GM11168 (cell line): Measurements from ENCODE around the gene FBXO24.
"Not testable (repeated sequence)": the region's sequence is repeated elsewhere in the genome, so short reads cannot be mapped to it uniquely, and the experiment has no call there.

Source experiments
- in situ Hi-C: fragments of 300-500 bp; cut with MboI; formaldehyde crosslinking; loops from one replicate; pipeline ENCODE4 v1.12.0; 2022; ENCODE audit warnings: low sequenced_read_pairs; ENCODE audit not compliant: unreplicated experiment

The FBXO24 gene, protein sequence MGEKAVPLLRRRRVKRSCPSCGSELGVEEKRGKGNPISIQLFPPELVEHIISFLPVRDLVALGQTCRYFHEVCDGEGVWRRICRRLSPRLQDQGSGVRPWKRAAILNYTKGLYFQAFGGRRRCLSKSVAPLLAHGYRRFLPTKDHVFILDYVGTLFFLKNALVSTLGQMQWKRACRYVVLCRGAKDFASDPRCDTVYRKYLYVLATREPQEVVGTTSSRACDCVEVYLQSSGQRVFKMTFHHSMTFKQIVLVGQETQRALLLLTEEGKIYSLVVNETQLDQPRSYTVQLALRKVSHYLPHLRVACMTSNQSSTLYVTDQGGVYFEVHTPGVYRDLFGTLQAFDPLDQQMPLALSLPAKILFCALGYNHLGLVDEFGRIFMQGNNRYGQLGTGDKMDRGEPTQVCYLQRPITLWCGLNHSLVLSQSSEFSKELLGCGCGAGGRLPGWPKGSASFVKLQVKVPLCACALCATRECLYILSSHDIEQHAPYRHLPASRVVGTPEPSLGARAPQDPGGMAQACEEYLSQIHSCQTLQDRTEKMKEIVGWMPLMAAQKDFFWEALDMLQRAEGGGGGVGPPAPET

DNA sequence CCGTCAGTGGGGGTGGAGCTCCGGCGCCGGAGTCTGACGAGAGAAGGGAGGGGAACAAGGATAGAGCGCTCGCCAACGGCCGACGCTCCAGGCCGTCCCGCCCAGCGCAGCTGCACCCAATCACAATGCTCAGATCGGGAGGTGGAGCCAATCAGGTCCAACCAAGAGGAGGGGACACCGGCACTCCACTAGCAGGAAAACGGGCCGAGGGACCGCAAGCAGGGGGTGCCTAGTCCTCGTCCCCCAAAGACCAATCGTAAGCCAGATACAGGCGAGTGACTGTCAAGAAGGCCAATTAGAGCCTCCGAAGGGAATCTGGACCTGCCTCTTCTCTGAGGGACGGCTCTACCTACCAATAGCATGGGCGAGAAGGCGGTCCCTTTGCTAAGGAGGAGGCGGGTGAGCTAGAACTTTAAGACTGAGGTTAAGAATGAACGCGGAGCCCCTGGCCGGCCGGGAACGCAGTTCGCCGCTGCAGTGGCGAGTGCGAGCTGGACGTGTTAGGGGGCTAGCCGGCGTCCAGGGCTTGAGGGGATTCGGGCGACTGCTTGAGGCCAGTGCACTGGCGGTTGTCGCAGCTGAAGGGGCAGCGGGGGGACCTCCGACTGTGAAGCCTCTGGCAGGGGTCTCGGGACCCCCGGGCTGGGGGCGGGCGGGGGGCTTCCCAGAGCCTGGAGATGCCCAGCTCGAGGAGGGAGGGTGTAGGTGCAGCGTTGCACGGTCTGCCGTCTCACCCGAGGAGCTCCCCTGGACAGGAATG, at the start of gene FBXO24:
Gene FBXO24 (plus strand): TSS at position 63 of the 760 bp plus-strand sequence. CDS start 298 bp downstream, at position 361.
- in situ Hi-C loops: no loop called here

DNA sequence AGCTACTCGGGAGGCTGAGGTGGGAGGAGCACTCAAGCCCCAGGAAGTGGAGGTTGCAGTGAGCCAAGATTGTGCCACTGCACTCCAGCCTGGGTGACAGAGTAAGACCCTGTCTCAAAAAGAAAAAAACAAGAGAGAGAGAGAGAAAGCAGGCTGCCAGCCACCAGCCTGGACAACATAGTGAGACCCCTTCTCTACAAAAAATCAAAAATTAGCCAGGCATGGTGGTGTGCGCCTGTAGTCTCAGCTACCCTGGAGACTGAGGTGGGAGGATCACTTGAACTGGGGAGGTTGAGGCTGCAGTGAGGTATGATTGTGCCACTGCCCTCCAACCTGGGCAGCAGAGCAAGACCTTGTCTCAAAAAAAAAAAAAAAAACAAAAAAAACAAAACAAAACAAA, 49.4 kb upstream of the FBXO24 start:
- in situ Hi-C loops: not testable (repeated sequence)

DNA sequence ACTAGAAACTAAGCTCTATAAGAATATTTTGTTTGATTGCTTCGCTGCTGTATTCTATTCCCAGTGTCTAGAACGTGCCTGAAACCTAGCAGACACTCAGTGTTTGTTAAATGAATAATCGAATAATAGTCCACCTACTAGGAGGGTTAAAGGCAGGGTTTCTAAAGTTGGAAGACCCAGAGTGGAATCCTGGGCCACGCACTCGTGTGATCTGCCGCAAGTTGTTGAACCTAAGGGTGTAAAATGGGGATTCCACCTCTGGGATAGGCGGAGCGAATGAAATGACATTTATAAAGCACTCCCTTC, 47.8 kb upstream of the FBXO24 start:
- in situ Hi-C loops: no loop called here

DNA sequence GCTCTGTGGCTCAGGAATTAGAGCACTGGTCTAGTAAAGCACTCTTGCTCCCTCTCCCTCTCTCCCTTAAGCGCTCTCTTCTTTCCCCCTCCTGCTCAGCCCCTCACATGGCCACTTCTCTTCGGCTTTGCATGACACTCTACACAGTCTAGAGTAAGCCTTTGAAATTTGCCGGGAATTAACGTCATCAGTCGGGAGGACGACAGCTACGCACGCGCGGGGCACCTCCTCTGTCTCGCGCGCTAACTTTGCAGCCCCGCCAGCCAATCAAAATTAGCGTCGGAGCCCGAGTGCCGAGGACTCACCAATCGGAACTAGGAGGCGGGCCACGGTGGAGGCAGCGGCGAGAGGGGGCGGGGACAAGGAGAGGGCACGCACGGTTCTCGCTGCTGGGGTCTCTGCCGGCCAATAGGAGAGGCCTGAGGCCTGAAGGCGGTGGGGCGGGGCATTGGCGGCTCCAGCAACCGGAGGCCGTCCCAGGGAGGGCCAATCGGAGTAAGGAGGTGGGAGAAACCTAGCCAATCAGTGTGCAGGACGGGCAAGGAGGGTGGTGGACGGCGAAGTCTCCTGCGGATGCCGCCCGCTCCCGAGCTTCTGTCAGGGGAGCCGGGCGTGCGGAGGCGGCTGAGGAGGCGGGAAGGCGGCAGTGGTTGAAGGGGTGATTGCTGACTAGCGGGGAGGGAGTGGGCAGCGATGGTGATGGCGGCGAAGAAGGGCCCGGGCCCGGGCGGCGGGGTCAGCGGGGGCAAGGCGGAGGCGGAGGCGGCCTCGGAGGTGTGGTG, 47.3 kb upstream of the FBXO24 start, which contains the start of gene AGFG2:
Gene AGFG2 (plus strand): TSS at position 550 of the 782 bp plus-strand sequence. CDS start 144 bp downstream, at position 694.
- in situ Hi-C loops: no loop called here

DNA sequence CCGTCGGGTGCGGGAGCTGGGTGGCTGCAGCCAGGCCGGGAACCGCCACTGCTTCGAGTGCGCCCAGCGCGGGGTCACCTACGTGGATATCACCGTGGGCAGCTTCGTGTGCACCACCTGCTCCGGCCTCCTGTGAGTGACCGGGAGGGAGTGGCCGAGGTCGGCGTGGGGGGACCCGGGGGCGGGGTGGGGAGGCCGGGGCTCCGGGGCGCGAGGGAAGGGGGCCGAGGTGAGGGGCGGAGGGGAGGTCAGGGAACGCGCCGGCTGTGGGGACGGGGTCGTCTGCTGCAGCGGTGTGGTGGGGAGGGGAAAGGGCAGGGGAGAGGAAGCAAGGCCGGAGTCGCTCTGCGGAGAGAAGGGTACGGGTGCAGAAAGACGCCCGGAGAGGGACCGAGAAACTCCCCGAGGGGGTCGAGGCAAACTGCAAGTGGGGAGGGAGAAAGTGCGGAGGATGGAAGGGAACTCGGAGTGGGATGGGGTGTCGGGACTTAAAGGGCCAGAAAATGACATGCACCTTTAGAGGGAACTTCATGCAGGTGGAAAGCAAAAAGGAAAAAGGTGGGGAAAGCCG, 46.6 kb upstream of the FBXO24 start:
- in situ Hi-C loops: no loop called here

DNA sequence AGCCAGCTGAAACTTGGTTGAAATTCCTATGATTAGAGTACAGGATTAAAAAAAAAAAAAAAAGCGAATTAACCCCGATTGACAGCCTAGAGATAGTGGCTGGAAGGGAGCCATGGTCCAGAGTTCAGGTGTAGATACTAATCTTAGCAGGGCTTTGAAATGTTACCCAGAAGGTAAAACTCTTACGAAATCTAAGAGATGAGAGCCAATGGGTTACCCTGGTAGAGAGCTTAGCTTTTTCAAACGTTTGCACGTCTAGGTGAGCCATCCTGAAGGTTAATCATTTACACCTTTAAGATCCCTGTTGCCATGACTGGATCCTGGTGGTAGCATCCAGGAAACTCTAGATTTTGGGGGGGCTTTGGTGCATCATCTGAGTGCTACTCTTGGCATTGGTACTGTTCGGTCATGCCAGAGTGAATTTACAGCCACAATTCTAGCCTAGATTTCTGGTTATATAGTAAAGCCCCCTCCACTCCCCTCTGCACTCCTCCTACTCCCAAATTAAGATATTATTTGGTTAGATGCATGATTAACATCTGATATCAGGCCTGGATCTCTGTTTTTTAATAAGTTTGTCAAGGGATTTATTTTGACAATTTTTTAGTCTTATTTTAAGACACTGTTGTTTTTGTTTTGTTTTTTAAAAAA, 45.9 kb upstream of the FBXO24 start:
- in situ Hi-C loops: no loop called here

DNA sequence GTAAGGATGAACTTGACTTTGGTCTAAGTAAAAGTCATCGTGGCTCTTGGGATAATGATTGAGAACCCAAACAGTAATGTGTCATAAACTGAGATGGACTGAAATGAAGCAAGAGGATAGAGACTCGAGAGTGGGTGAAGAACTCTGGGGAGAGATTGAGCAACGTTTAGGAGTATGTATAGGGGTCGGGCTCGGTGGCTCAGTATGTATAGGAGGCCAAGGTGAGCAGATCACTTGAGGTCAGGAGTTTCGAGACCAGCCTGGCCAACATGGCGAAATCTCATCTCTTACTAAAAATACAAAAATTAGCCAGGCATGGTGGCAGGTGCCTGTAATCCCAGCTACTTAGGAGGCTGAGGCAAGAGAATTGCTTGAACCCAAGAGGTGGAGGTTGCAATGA, 44.8 kb upstream of the FBXO24 start:
- in situ Hi-C loops: not testable (repeated sequence)

DNA sequence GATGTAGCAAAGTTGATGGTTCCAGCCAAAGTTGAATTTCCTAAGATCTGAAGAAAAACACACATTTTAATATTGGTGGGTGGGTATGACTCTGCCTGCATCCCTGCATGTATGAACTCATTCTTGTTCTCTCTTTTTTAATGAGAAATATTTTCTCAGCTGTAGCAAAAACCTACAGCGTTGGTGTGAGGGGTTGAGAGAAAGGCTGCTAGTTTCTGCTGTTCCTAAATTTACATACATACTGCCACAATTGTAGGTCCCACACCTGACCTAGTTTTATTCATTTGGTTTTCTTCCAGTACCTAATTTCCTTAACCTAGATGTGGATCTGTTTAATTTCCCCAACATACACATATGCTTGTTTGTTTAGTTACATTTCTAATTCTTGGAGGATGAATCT, 42.5 kb upstream of the FBXO24 start:
- in situ Hi-C loops: no loop called here

DNA sequence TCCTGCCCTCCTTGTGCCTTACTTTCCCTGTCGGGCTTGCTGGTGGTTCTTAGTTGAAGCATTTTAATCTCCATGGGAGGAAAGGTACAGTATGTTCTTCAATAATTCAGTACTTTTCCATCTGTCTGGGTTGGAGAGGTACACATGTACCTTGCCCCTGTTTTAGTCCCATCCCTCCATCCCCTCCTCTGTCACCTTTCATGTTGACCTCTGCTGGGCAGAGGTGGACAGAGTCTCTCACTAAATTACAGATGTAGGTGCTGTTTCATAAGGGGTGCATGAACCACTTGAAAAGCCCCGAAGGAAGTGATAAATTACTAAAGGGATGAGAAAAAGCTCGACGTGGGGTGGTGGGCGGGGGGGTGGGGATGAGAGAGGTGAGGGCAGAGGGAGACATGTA, 41.7 kb upstream of the FBXO24 start:
- in situ Hi-C loops: no loop called here

DNA sequence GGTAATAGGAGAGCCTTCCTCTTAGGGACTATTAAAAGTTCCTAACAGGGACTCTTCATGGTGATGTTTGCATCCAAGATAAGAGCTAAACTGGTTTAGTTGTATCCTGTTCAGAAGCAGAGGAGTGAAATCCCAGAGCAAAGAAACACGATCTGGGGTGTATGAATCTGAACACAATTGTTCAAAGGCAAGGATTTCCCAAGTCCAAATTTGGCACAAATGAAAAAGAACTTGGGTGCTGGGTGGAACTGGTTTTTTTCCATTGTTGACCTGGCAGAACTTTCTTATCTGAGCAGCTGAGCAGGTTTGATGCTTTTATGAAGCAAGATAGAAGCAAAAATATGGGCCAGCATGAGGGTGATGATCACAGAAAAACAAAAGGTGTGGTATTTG, 41.2 kb upstream of the FBXO24 start:
- in situ Hi-C loops: no loop called here

DNA sequence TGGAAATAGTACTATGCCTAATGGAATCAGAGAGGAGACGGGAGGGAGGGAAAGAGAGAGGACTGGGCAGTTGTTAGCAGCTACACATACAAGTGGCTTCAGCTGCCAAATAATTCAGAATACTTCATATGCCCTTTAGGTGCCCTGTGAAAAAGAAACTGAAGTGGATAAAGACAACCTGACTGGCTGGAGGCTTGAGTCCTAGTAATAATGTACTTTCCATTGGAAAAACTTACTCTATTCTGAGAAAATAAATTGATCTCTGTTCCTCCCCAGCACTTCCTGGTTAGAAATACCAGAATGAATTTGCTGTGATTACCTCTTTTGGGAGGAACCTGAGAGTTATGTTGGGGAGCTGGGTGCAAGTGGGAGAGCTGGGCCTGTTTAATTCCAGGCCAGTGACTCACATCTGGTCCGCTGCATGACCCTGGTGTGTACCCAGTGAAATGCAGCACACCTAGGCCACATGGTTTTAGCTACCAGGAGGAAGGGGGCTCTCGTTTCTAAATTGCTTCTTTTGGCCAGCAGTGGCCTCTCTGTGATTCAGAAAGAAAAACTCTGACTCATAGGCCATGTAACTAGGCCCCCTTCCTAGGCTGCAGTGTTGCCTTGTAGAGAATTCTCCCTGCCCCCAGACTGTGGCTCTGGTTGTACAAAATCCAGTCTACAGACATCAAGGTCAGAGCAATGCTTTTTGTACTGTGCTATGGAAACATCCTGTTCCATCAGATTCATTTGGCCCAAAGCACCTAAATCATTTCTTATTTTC, 40.6 kb upstream of the FBXO24 start:
- in situ Hi-C loops: no loop called here

DNA sequence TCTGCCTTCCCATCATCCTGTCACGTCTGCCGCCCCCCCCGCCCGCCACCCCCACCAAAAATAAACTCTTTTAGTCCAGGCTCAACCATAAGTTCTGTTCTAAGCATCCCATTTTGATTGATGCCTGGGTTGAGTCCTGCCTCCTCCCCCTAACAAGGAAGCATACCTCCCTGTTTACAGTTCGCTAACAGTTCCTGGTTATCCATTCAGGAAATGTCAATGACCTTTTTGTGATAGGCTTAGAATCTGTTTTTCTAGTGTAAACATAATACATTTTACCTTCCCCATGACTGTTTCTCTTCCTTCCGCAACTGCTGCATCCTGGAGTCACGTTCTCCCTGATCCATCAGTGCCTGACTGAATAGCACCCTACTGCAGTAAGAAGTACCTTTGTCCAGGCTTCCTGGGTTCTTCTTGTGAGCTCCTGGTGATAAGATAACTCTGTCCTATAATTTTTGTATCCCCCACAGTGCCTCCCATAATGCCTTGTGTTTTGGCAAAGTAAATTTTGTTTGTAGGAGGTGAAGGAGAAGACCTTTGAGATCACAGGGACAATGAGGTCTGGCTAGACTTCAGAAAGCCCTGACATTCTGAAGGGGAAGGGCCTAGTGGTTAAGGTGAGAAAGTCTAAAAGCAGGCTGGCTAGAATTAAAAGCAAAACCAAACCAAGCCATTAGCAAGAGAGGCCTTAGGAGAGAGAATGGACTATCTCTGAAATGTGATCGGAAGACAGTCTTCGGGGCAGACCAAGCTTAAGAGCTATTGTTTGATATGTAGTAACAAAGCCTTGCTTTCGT, 39.8 kb upstream of the FBXO24 start:
- in situ Hi-C loops: no loop called here

DNA sequence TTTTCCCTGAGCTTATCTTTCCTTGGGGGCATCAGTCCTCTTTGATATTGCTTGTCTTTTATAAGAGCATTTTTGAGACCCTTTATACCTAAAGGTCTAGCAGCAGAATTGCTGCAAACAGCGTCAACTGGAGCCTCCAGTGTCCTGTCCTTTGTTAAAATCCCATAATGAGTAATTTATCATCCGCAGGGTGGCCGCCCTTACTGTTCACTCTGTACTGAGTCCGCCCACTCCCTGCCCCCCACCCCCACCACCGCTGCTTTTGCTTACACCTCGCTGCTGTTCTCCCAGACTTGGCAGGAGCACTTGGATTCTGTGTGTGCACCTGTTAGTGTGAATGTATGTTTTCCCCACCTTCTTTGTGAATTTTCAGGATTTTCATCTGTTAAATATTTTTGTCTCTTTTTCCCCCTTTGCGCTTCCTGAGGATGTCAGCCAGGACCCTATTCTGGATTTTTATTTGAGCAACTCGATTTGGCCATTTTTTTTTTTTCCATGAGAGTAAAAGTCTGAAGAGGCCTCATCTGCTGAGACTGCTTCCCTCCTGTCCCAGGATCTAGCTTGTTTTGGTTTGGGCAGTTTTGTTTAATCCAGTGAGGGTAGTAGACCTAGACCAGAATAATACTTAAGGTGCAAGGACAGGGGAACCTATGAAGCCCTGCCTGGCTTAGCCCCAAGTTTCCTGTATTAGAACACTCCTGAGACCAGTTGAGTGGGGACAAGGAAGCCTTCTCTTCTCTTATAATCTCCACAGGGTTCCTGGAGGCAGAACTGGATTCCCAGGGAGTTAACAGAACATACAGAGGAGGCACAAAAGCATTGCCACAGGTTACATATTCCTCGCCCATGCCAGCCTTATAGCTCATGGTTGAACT, 39.0 kb upstream of the FBXO24 start:
- in situ Hi-C loops: no loop called here

DNA sequence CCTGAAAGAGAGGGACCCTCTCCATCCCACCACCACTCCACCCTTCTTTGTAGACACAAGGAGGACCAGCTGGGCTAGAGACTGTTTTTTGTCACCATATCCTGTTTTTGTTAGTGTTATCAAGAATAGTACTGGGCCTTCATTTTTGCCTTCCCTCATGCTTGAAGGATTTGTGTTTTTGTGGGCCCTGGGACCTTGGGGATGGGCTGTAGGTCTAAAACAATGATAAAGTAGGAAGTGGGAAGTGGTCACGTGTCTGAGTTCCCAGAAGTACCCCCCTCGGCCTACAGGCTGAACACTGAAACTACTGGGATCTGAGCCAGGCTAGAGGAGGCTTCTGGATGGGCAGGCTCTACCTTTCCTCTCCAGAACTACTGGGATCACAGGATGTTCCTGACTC, 38.3 kb upstream of the FBXO24 start:
- in situ Hi-C loops: no loop called here

DNA sequence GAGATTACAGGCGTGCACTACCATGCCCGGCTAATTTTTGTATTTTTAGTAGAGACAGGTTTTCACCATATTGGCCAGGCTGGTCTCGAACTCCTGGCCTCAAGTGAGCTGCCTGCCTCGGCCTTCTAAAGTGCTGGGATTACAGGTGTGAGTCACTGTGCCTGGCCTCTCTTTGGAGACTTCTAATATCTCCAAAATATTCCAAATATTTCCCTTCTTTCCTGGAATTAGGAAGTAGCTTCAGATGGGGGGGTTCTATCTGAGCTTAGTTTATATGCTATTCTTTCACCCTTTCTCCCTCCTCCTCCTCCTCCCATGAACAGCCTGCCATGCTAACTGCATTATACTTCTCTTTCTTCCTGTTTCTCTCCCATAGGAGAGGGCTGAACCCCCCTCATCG, 37.7 kb upstream of the FBXO24 start:
- in situ Hi-C loops: not testable (repeated sequence)

DNA sequence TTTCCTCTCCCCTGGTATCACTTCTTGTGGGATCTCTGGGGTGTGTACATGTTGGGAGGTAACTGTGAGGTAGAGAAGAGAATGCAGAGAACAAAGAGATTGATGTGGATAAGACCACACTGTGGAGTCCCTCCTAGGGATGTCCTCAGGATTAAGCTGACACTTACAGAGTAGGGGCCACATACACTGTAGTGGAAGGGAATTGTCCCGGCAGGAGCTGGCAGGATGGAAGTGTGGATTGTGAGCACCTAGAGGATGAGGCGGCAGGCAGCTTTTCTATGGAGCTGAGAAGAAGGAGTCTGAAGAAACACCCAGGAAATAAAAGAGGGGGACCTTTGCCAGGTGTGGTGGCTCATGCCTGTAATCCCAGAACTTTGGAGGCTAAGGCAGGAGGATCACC, 33.6 kb upstream of the FBXO24 start:
- in situ Hi-C loops: no loop called here

DNA sequence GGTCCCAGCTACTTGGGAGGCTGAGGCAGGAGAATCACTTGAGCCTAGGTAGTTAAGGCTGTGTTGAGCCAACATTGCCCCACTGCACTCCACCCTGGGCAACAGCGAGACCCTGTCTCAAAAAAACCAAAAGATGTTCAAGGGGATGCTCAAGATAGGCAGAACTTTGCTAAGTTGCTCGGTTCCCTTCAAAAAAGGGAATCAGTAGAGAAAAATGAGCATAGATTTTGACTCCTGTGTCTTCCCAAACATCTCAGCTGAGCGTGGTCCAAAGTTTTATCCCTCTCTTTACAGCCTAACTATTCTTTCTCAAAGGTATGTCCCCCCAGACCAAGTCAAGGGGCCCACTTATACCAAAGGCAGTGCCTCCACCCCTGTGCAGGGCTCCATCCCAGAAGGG, 33.1 kb upstream of the FBXO24 start:
- in situ Hi-C loops: no loop called here
